ENCODE data around the gene TMBIM1. TPM values are rescaled to one million over a fixed set of nuclear protein-coding genes. Genes with fewer than 3 reads are reported as not detected.

The TMBIM1 gene
- total and polyA plus RNA-seq, 8 donors = 63.5 to 308 (median 70.9) TPM

- ATAC-seq = peak; percentile 89
- intact Hi-C loops (cut with DNase I) = no loop called here
- TF ChIP-seq CTCF (IDR thresholded peaks at IDR 0.05) = no peak
- peak overlapping the region in 1 of 2 donors; percentile 1 for H3K4me3 ChIP-seq
- peaks cover 0 to 97% of the 10 kb centered on the region in 2 donors for H3K36me3 ChIP-seq
- peaks cover 27 to 86% of the 10 kb centered on the region in 2 donors for H3K4me1 ChIP-seq
- no peak for DNase-seq
- H3K27ac ChIP-seq = peak overlapping the region; percentile 68 to 84
- no peaks in the 10 kb centered on the region for H3K27me3 ChIP-seq
- H3K9me3 ChIP-seq = no peaks in the 10 kb centered on the region
Measured at GRCh38 chr2:218229239-218229638, 63.1 kb downstream of the TMBIM1 start.

GRCh38 chr2:218228366-218229090 lies 63.8 kb downstream of the TMBIM1 start:
- Histone ChIP-seq H3K4me1 (peaks cover 27 to 92% of the 10 kb centered on the region in 2 donors), H3K36me3 (peaks cover 0 to 97% of the 10 kb centered on the region in 2 donors), H3K4me3 (peak overlapping the region in 1 of 2 donors; percentile 1), H3K9me3 (no peaks in the 10 kb centered on the region), H3K27me3 (no peaks in the 10 kb centered on the region), H3K27ac (peak overlapping the region; percentile 68 to 84)
- no peak for TF ChIP-seq CTCF (IDR thresholded peaks at IDR 0.05)
- intact Hi-C loops (cut with DNase I) = no loop called here
- no peak for ATAC-seq
- DNase-seq = no peak

GRCh38 chr2:218226903-218227302 lies 65.4 kb downstream of the TMBIM1 start:
- H3K27me3 ChIP-seq = no peaks in the 10 kb centered on the region
- H3K4me1 ChIP-seq = peaks cover 40 to 100% of the 10 kb centered on the region in 2 donors
- peaks cover 0 to 84% of the 10 kb centered on the region in 2 donors for H3K36me3 ChIP-seq
- H3K9me3 ChIP-seq = no peaks in the 10 kb centered on the region
- intact Hi-C loops (cut with DNase I) = no loop called here
- ATAC-seq (no peak), DNase-seq (no peak)
- H3K27ac ChIP-seq = peak overlapping the region in 1 of 2 donors; percentile 16
- no peak overlapping the region for H3K4me3 ChIP-seq
- no peak for TF ChIP-seq CTCF (IDR thresholded peaks at IDR 0.05)

Small RNAs within 50 kb of the gene (microRNA-seq; reads per million reads assigned to microRNA genes)
- gene MIR6513 (4.2 to 5.2 reads per million in 2 donors), gene MIR6810 (2.0 to 2.2 reads per million in 2 donors)

Other genes with a start within 250 kb of the TMBIM1 start
- gene RUFY4, start 223.2 kb downstream of the TMBIM1 start, total RNA-seq = under 1 TPM in 1 of 2 donors, not detected in 1; 0.42 TPM
- gene RUFY4, start 223.2 kb downstream of the TMBIM1 start, polyA plus RNA-seq (ENCODE audit: insufficient read length in 6 of 6) = under 1 TPM; 0.41 to 0.74 (median 0.55) TPM
- 10 to 100 TPM in 1 of 2 donors, 1 to 10 TPM in 1; 3.1 to 22.0 TPM for gene CXCR2, start 166.5 kb downstream of the TMBIM1 start, total RNA-seq
- gene CXCR2, start 166.5 kb downstream of the TMBIM1 start, polyA plus RNA-seq (ENCODE audit: insufficient read length in 6 of 6) = under 1 TPM; 0.23 to 0.29 (median 0.26) TPM
- 10 to 100 TPM in 1 of 2 donors, 1 to 10 TPM in 1; 1.7 to 21.0 TPM for gene CXCR1, start 125.5 kb downstream of the TMBIM1 start, total RNA-seq
- under 1 TPM in 5 of 6 donors, not detected in 1; 0.06 to 0.18 (median 0.07) TPM for gene CXCR1, start 125.5 kb downstream of the TMBIM1 start, polyA plus RNA-seq (ENCODE audit: insufficient read length in 6 of 6)
- gene ARPC2, start 75.3 kb downstream of the TMBIM1 start, total RNA-seq = 100 to 1,000 TPM; 361 to 452 TPM
- 100 to 1,000 TPM; 229 to 266 (median 253) TPM for gene ARPC2, start 75.3 kb downstream of the TMBIM1 start, polyA plus RNA-seq (ENCODE audit: insufficient read length in 6 of 6)
- 1 to 10 TPM; 1.7 to 4.3 TPM for gene GPBAR1, start 31.5 kb downstream of the TMBIM1 start, total RNA-seq
- gene GPBAR1, start 31.5 kb downstream of the TMBIM1 start, polyA plus RNA-seq (ENCODE audit: insufficient read length in 6 of 6) = 1 to 10 TPM in 5 of 6 donors, under 1 TPM in 1; 0.88 to 1.7 (median 1.2) TPM
- 10 to 100 TPM; 55.2 to 57.2 TPM for gene AAMP, start 22.4 kb downstream of the TMBIM1 start, total RNA-seq
- gene AAMP, start 22.4 kb downstream of the TMBIM1 start, polyA plus RNA-seq (ENCODE audit: insufficient read length in 6 of 6) = 100 to 1,000 TPM; 106 to 120 (median 115) TPM
- gene PNKD, start 22.0 kb downstream of the TMBIM1 start, total RNA-seq = 10 to 100 TPM; 93.4 to 96.8 TPM
- gene PNKD, start 22.0 kb downstream of the TMBIM1 start, polyA plus RNA-seq (ENCODE audit: insufficient read length in 6 of 6) = 10 to 100 TPM; 58.2 to 66.2 (median 60.0) TPM
- 1 to 10 TPM in 1 of 2 donors, under 1 TPM in 1; 0.55 to 3.3 TPM for gene CATIP, start 64.4 kb upstream of the TMBIM1 start, total RNA-seq
- gene CATIP, start 64.4 kb upstream of the TMBIM1 start, polyA plus RNA-seq (ENCODE audit: insufficient read length in 6 of 6) = 1 to 10 TPM in 4 of 6 donors, under 1 TPM in 2; 0.76 to 4.1 (median 2.1) TPM
- 100 to 1,000 TPM in 1 of 2 donors, 10 to 100 TPM in 1; 98.2 to 194 TPM for gene SLC11A1, start 89.8 kb upstream of the TMBIM1 start, total RNA-seq
- 1 to 10 TPM in 1 of 6 donors, under 1 TPM in 5; 0.70 to 1.8 (median 0.89) TPM for gene SLC11A1, start 89.8 kb upstream of the TMBIM1 start, polyA plus RNA-seq (ENCODE audit: insufficient read length in 6 of 6)
- gene CTDSP1, start 107.4 kb upstream of the TMBIM1 start, total RNA-seq = 100 to 1,000 TPM; 122 to 147 TPM
- 100 to 1,000 TPM; 124 to 160 (median 148) TPM for gene CTDSP1, start 107.4 kb upstream of the TMBIM1 start, polyA plus RNA-seq (ENCODE audit: insufficient read length in 6 of 6)
- under 1 TPM in 1 of 2 donors, not detected in 1; 0.29 TPM for gene VIL1, start 126.6 kb upstream of the TMBIM1 start, total RNA-seq
- gene VIL1, start 126.6 kb upstream of the TMBIM1 start, polyA plus RNA-seq (ENCODE audit: insufficient read length in 6 of 6) = 1 to 10 TPM; 1.0 to 1.8 (median 1.2) TPM